Endometrium (tissue), 2 donors: Measurements from ENCODE around the gene ZNF543.
A peak's percentile ranks its signal among the peaks of the same experiment; 100 is the strongest.
"Not testable (repeated sequence)": the region's sequence is repeated elsewhere in the genome, so short reads cannot be mapped to it uniquely, and the experiment has no call there.

Source experiments
- FAIRE-seq: peaks from 2 replicates; lab custom pipeline; 2012; peaks lifted over from hg19 to GRCh38; lab: Jason Lieb, UNC
- donor health status: control.
- donor health status: control.

ZNF543 gene

GRCh38 chr19:57320180-57321084 is at the start of gene ZNF543:
TSS of gene ZNF543 (plus strand) at chr19:57320472. CDS start at chr19:57320854, 382 bp downstream.
- peak; percentile 85 for FAIRE-seq

GRCh38 chr19:57271280-57271679 is 49.0 kb upstream of the ZNF543 start:
- no peak for FAIRE-seq

GRCh38 chr19:57273014-57273413 is 47.3 kb upstream of the ZNF543 start:
- no peak for FAIRE-seq

GRCh38 chr19:57276430-57276829 is 43.8 kb upstream of the ZNF543 start:
- no peak for FAIRE-seq

- FAIRE-seq = not testable (repeated sequence)
Measured at GRCh38 chr19:57278481-57278880, 41.8 kb upstream of the ZNF543 start.

- FAIRE-seq = no peak
Measured at GRCh38 chr19:57279418-57280164, 40.7 kb upstream of the ZNF543 start.

- peak; percentile 64 for FAIRE-seq
Measured at GRCh38 chr19:57280165-57280961, 39.9 kb upstream of the ZNF543 start, which contains the start of gene ZNF460. TSS of gene ZNF460 (plus strand) at chr19:57280485. CDS start at chr19:57280807, 322 bp downstream.

- FAIRE-seq = no peak
Measured at GRCh38 chr19:57280962-57281400, 39.3 kb upstream of the ZNF543 start.

- no peak for FAIRE-seq
Measured at GRCh38 chr19:57282011-57282643, 38.1 kb upstream of the ZNF543 start.

GRCh38 chr19:57288373-57288772 is 31.9 kb upstream of the ZNF543 start:
- FAIRE-seq = no peak

GRCh38 chr19:57290970-57291369 is 29.3 kb upstream of the ZNF543 start:
- FAIRE-seq = no peak

- no peak for FAIRE-seq
Measured at GRCh38 chr19:57292547-57292946, 27.7 kb upstream of the ZNF543 start.

- FAIRE-seq = no peak
Measured at GRCh38 chr19:57293719-57294118, 26.6 kb upstream of the ZNF543 start.

- FAIRE-seq = no peak
Measured at GRCh38 chr19:57302020-57302465, 18.2 kb upstream of the ZNF543 start.

GRCh38 chr19:57302727-57303401 is 17.4 kb upstream of the ZNF543 start:
- no peak for FAIRE-seq

- FAIRE-seq = no peak
Measured at GRCh38 chr19:57305056-57305455, 15.2 kb upstream of the ZNF543 start.

- no peak for FAIRE-seq
Measured at GRCh38 chr19:57308514-57308913, 11.8 kb upstream of the ZNF543 start.

GRCh38 chr19:57310792-57311191 is 9.5 kb upstream of the ZNF543 start:
- FAIRE-seq = no peak

- FAIRE-seq = no peak
Measured at GRCh38 chr19:57314146-57314545, 6.1 kb upstream of the ZNF543 start.

- FAIRE-seq = no peak
Measured at GRCh38 chr19:57317503-57317902, 2.8 kb upstream of the ZNF543 start.

GRCh38 chr19:57319869-57320179 is 448 bp upstream of the ZNF543 start:
- no peak for FAIRE-seq
